Measurements from ENCODE around the gene ARL14.

The ARL14 gene

DNA sequence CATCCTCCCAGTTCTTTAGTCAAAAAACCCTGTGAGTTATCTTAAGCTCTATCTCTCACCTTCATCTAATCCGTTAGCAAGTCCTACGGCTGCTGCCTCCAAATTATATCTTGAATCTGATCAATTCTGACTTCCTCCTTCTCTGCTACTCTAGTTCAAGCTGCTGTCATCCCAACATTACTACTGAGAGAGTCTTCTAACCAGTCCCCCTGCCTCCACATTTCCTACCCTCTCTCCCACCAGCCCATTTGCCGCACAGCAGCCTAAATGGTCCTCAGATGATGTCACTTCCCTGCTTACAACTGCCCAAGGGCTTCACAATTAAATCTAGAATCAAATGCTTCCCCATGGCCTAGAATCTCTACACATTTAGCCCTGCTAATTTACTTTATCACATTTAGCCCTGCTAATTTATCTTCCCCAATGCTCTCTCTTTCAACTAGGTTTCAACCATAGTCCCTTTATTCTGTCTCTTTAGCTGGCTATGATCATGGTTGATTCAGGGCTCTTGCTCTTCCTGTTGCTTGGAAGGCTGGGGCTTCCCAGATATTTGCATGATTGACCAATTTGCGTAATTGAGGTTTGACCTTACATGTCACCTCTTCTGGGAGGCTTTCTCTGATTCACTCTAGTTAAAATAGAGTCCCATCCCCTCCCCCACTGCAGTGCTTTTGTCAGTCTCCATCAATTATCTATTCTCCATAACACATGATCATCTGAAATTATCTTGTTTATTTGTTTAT, 11.0 kb upstream of the ARL14 start:
- no peaks in the 10 kb centered on the region for H3K9me3 ChIP-seq
- H3K27me3 ChIP-seq = no peaks in the 10 kb centered on the region
- no peaks in the 10 kb centered on the region for H3K36me3 ChIP-seq
- H3K4me1 ChIP-seq (ENCODE audit: control insufficient read depth in 1 of 2, insufficient read depth in 1 of 2, low read depth in 1 of 2, low read length in 1 of 2) = no peaks in the 10 kb centered on the region
- H3K27ac ChIP-seq = no peak overlapping the region
- H3K4me3 ChIP-seq (ENCODE audit: low read depth in 1 of 2, low read length in 1 of 2) = no peak overlapping the region
- TF ChIP-seq, protein P1, sequence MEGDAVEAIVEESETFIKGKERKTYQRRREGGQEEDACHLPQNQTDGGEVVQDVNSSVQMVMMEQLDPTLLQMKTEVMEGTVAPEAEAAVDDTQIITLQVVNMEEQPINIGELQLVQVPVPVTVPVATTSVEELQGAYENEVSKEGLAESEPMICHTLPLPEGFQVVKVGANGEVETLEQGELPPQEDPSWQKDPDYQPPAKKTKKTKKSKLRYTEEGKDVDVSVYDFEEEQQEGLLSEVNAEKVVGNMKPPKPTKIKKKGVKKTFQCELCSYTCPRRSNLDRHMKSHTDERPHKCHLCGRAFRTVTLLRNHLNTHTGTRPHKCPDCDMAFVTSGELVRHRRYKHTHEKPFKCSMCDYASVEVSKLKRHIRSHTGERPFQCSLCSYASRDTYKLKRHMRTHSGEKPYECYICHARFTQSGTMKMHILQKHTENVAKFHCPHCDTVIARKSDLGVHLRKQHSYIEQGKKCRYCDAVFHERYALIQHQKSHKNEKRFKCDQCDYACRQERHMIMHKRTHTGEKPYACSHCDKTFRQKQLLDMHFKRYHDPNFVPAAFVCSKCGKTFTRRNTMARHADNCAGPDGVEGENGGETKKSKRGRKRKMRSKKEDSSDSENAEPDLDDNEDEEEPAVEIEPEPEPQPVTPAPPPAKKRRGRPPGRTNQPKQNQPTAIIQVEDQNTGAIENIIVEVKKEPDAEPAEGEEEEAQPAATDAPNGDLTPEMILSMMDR (IDR thresholded peaks at IDR 0.05) = no peak

DNA sequence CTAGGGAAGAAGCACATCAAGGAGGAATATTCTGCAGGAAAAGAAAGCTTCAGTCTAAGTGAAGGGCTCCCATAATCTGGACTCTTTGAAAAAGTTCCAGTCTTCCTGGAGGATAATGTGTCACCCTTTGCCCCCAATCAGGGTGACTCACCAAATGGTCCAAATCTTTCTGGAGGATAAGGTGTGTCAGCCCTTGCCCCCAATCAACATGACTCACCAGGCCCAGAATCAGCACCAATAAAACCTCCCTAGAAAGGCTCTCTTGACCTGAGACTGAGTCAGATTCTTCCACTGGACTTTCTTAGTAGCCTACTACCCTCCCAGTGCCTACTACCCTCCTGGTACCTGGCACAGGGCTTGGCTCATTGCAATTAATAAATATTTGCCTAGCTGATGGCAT, 9.5 kb upstream of the ARL14 start:
- Histone ChIP-seq H3K36me3 (no peaks in the 10 kb centered on the region), H3K27ac (no peak overlapping the region), H3K4me3 (ENCODE audit: low read depth in 1 of 2, low read length in 1 of 2) (no peak overlapping the region), H3K4me1 (ENCODE audit: control insufficient read depth in 1 of 2, insufficient read depth in 1 of 2, low read depth in 1 of 2, low read length in 1 of 2) (no peaks in the 10 kb centered on the region), H3K27me3 (no peaks in the 10 kb centered on the region), H3K9me3 (no peaks in the 10 kb centered on the region)
- TF ChIP-seq, protein P1 (IDR thresholded peaks at IDR 0.05) = no peak

DNA sequence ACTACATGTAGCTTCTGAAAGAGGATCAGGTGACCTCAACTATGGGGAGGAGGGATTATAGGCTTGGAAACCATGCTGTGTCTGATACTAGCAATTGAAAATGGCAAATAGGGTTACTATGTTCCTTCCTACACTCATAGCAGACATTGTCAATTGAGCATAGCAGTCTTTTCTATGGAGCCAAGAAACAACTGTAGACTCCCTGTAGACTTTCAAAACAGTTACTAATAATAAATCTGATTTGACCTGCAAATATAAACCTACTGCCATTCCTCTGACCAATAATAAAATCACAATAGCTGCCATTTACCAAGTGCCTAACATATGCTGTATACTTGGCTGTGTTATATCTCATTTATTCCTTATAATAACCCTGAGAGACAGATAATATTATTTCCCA, 8.5 kb upstream of the ARL14 start:
- TF ChIP-seq, protein P1 (IDR thresholded peaks at IDR 0.05) = no peak
- no peak overlapping the region for H3K4me3 ChIP-seq (ENCODE audit: low read depth in 1 of 2, low read length in 1 of 2)
- H3K36me3 ChIP-seq = no peaks in the 10 kb centered on the region
- no peak overlapping the region for H3K27ac ChIP-seq
- no peaks in the 10 kb centered on the region for H3K4me1 ChIP-seq (ENCODE audit: control insufficient read depth in 1 of 2, insufficient read depth in 1 of 2, low read depth in 1 of 2, low read length in 1 of 2)
- no peaks in the 10 kb centered on the region for H3K27me3 ChIP-seq
- no peaks in the 10 kb centered on the region for H3K9me3 ChIP-seq

DNA sequence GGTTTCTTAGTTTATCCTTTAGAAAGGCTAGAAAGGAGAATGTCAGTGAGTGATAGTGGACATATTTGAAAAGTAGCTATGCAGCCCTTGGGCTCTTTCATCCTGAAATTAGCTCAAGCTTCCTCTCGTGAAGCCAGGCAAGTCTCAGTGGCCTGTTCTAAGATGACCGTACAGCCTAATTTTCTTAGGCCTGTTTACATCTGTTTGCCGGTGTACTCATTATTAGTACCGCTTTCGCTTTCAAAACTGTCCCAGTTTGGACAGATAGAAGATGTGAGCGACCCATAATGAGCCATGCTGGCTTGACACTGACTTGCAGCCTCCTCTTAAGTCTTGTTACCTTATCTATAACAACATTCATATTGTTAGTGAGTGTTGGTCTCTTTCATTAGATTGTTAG, 5.7 kb upstream of the ARL14 start:
- TF ChIP-seq, protein P1 (IDR thresholded peaks at IDR 0.05) = no peak
- H3K4me3 ChIP-seq (ENCODE audit: low read depth in 1 of 2, low read length in 1 of 2) = no peak overlapping the region
- H3K27me3 ChIP-seq = no peaks in the 10 kb centered on the region
- H3K27ac ChIP-seq = no peak overlapping the region
- H3K9me3 ChIP-seq = no peaks in the 10 kb centered on the region
- no peaks in the 10 kb centered on the region for H3K4me1 ChIP-seq (ENCODE audit: control insufficient read depth in 1 of 2, insufficient read depth in 1 of 2, low read depth in 1 of 2, low read length in 1 of 2)
- H3K36me3 ChIP-seq = no peaks in the 10 kb centered on the region

DNA sequence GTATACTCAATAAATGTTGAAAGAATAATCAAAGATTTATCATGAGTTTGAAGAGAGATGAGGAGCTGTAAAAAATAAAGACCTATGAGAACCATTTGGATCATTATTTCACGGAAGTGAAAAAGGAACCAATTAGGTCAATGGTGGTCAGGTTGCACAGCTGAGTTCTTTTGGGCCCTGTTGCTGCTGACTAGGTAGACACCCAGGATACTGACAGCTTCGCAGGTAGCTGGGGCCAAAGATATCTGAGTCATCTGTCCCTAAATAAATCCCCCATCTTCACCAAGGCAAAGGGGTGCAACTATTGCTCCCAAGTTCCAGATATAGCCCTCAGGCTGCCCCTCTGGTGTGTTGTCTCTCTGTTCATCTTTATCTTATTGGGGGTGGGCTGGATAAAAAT, 5.0 kb upstream of the ARL14 start:
- H3K9me3 ChIP-seq = no peaks in the 10 kb centered on the region
- no peaks in the 10 kb centered on the region for H3K4me1 ChIP-seq (ENCODE audit: control insufficient read depth in 1 of 2, insufficient read depth in 1 of 2, low read depth in 1 of 2, low read length in 1 of 2)
- H3K27ac ChIP-seq = no peak overlapping the region
- no peak overlapping the region for H3K4me3 ChIP-seq (ENCODE audit: low read depth in 1 of 2, low read length in 1 of 2)
- no peaks in the 10 kb centered on the region for H3K27me3 ChIP-seq
- TF ChIP-seq, protein P1 (IDR thresholded peaks at IDR 0.05) = no peak
- H3K36me3 ChIP-seq = no peaks in the 10 kb centered on the region
